Measurements from ENCODE around the gene PDE10A. TPM values are rescaled to one million over a fixed set of nuclear protein-coding genes. Genes with fewer than 3 reads are reported as not detected.

Gene PDE10A
- total RNA-seq, 2 experiments from 2014 or later: not detected

DNA sequence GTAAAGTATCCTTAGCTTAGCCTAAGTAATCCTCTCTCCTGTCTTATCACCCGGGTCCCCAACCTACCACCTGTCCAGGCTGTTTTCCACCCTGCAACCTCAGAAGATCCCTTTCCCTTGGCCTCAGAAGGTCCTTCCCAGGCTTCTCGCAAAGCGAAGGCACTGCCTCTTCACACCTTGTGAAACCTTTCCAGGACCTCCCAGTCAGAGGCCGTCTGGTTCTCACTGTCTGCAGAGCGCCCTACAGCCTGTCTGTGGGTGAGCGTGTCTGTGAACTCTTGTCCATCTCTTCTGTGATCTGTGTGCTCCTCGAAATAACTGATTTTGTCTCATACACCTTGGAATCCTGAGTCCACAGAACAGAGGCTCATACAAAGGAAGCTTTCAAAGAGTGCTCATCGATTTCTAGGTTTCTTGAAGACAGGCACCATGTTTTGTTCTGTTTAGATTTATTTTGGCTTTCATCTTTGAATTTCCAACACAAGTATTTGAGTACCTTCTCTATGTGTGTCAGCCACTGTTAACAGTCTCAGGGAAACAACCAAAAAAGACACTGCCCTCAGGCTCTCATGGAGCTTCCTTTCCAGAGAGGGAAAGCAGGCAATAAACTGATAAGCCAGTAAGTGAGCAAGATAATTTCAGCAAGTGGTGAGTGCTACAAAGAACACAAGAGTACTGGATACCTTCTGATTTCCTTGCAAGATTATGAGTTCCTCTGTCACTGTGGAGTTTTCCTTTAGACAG, 6.3 kb downstream of the PDE10A start:
- CTCF ChIA-PET: no interaction called here
- Mint-ChIP-seq H3K27ac (no peak overlapping the region), H3K4me3 (no peak overlapping the region), H3K36me3 (ENCODE audit: low read depth) (no peaks in the 10 kb centered on the region), H3K4me1 (peaks cover 1% of the 10 kb centered on the region), H3K9me3 (no peaks in the 10 kb centered on the region), H3K27me3 (peaks cover 24% of the 10 kb centered on the region)
- POLR2A ChIA-PET: no interaction called here
- no peak for DNase-seq

DNA sequence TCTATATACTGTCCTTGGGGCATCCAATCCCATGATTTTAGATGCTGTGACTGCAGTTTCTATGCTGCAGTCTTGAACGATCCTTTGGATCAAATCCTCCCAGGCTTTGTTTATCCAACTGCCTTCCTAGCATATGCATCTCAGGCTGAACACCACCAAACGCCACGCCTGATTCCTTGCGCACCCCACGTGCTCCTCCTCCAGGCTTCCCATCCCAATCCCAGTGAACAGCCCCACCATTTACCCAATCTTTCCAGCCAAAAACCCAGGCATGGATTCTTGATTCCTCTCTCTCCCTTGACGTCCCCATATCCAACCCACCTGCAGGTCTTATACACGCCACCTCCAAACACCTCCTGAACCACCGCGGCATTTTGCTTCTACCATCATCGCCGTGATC, 7.8 kb downstream of the PDE10A start:
- Mint-ChIP-seq H3K4me3 (no peak overlapping the region), H3K4me1 (peaks cover 1% of the 10 kb centered on the region), H3K9me3 (no peaks in the 10 kb centered on the region), H3K36me3 (ENCODE audit: low read depth) (no peaks in the 10 kb centered on the region), H3K27me3 (peaks cover 22% of the 10 kb centered on the region), H3K27ac (no peak overlapping the region)
- DNase-seq: no peak
- ChIA-PET CTCF (no interaction called here), POLR2A (no interaction called here)

DNA sequence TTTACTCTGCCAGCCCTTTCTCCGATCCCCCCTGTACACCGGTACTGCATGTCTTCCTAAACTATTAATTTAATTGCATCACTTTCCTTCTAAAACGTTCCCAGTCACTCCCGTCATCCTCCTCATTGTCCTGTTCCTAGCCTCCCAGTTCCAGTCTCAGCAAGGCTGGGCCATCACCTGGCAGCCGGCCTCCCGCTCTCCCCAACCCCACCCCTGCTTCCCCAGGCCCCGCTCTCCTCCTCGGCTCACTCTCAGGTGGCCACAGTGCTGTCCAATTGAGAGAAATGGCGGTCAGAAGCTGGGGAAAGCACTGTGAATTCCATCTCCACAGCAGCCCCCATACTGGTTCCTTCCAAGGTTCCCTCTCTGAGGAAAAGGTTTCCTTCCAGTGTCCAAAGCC, 8.9 kb downstream of the PDE10A start:
- Mint-ChIP-seq H3K27me3 (peaks cover 12% of the 10 kb centered on the region), H3K36me3 (ENCODE audit: low read depth) (no peaks in the 10 kb centered on the region), H3K9me3 (no peaks in the 10 kb centered on the region), H3K4me1 (no peaks in the 10 kb centered on the region), H3K4me3 (no peak overlapping the region), H3K27ac (no peak overlapping the region)
- ChIA-PET POLR2A (no interaction called here), CTCF (no interaction called here)
- DNase-seq: no peak

DNA sequence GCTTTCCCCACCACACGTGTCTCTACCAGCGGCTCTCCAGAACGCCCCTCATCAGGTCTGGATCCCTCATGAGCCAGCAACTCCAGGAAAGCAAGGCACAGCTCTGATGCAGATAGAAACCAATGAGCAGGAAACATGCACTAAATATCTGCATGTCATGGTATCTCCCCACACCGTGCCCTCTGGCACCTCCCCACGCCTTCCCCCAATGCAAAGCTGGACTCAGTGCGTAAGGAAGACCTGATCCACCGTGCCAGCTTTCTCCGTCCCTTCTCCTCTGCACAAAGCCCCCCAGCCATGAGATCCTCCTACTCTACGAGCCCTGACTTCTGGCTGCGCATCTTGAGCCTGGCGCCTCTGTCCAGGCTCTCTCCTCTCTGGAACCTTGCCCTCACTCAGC, 9.4 kb downstream of the PDE10A start:
- no peaks in the 10 kb centered on the region for H3K4me1 Mint-ChIP-seq
- peaks cover 8% of the 10 kb centered on the region for H3K27me3 Mint-ChIP-seq
- no peaks in the 10 kb centered on the region for H3K9me3 Mint-ChIP-seq
- H3K4me3 Mint-ChIP-seq: no peak overlapping the region
- DNase-seq: no peak
- ChIA-PET CTCF (no interaction called here), POLR2A (no interaction called here)
- no peaks in the 10 kb centered on the region for H3K36me3 Mint-ChIP-seq (ENCODE audit: low read depth)
- H3K27ac Mint-ChIP-seq: no peak overlapping the region

DNA sequence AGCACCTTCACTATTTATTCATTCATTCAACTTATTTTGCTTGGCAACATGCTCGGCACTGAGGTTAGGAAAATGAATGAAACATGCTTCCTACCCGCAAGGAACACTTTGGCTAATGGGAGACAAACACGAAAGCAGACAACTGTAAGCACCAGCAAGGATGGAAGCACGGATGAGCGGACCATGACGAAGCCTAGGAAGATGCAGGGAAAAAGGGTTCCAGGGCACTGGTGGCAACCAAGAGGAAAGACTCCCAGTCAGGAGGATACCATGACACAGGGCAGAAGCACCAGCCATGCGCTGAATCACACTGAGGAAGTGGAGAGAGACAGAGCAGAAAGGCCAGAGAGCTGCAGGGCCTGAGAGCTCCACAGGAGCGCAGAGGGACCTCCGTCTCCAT, 9.8 kb downstream of the PDE10A start:
- H3K4me3 Mint-ChIP-seq: no peak overlapping the region
- no peaks in the 10 kb centered on the region for H3K4me1 Mint-ChIP-seq
- POLR2A ChIA-PET: no interaction called here
- H3K9me3 Mint-ChIP-seq: no peaks in the 10 kb centered on the region
- no peak overlapping the region for H3K27ac Mint-ChIP-seq
- CTCF ChIA-PET: no interaction called here
- DNase-seq: no peak
- H3K27me3 Mint-ChIP-seq: peaks cover 6% of the 10 kb centered on the region
- no peaks in the 10 kb centered on the region for H3K36me3 Mint-ChIP-seq (ENCODE audit: low read depth)

DNA sequence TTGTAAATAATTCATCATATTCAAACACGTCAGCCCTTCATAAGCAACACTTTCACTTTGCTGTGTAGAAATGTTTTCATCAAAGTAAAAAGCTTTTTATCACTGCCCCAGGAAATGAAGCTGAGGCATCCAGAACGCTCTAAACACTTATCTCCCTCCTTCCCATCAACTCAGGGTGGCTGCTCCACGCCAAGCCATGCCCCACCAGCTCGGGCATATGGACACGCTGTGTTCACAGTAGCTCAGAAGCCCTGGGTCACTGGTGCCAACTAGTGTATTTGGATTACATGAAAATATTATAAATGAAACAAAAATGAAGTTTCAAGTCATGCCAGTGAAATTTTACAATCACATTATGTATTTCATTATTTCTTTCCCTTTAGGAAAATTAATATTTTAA, 10.3 kb downstream of the PDE10A start:
- no peak overlapping the region for H3K4me3 Mint-ChIP-seq
- no peaks in the 10 kb centered on the region for H3K4me1 Mint-ChIP-seq
- CTCF ChIA-PET: no interaction called here

DNA sequence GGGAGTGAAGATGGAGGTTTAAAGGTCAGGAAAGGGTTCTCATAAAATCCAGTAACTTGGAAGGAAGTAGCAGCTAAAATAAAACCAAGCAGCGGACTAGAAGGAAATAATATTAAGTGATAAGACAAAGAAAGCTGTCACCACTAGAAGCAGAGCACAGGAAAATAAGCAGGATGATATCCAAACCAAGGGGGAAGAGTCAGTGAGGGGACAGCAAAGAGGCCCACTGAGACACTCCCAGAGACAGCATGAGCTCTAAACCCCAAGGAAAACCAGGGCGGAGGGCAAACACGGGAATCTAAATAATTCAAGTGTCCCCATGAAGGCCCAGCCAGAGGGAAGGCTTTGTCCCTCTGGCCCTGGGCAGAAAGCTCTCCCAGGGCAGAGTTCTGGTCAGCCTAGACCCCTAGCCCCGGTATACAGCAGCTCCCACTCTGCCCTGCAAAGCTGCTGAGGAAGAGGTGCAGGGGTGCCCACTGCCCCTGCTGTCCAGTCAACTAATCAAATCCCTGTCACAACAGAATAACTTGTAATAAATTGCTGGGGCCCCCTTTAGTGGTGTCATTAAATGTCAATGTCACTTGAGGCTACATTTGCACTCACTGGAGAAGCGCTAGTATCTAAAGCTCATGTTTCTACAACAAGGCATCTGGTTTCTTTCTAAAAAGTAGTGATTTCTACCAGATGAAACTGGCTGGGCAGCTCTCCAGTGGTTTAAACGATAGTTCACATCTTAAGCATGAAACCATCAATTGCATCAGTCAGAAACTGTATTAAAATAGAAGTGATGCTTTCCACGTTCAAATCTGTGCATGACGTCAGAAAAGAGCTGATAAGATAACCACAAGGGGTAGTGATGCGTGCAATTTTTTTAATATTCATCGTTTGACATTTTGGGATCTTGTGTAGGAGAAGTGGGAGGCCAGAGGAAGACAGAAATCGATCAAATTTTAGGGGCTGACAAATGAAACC, 13.6 kb downstream of the PDE10A start:
- Mint-ChIP-seq H3K27ac (no peak overlapping the region), H3K4me1 (no peaks in the 10 kb centered on the region), H3K4me3 (no peak overlapping the region), H3K9me3 (no peaks in the 10 kb centered on the region), H3K36me3 (ENCODE audit: low read depth) (no peaks in the 10 kb centered on the region), H3K27me3 (no peaks in the 10 kb centered on the region)
- CTCF ChIA-PET: no interaction called here
- POLR2A ChIA-PET: no interaction called here
- no peak for DNase-seq

More for the DNA sequence above, 10.3 kb downstream of the PDE10A start:
- H3K9me3 Mint-ChIP-seq: no peaks in the 10 kb centered on the region
- peaks cover 2% of the 10 kb centered on the region for H3K27me3 Mint-ChIP-seq
- no peaks in the 10 kb centered on the region for H3K36me3 Mint-ChIP-seq (ENCODE audit: low read depth)
- POLR2A ChIA-PET: no interaction called here
- no peak overlapping the region for H3K27ac Mint-ChIP-seq
- no peak for DNase-seq

DNA sequence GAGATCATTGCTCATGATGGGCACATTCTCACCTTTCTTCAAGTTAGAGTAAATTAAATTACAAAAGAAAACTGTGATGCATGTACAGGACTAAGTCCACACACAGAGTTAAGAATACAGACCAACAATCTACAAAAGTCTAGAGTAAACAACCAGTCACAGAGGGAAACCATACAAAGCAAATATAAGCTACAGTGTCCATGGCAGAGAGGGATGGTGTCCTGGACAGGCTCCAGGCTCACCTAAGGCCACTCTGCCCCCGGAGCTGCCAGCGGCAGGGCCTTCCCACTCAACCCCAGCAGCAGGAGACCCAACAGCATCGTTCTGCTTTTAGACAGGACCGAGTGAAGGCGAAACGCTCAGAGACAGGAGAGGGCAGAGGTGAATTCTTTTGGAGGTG, 16.0 kb downstream of the PDE10A start:
- DNase-seq: no peak
- Mint-ChIP-seq H3K27me3 (no peaks in the 10 kb centered on the region), H3K9me3 (no peaks in the 10 kb centered on the region), H3K4me3 (no peak overlapping the region), H3K4me1 (no peaks in the 10 kb centered on the region), H3K27ac (no peak overlapping the region), H3K36me3 (ENCODE audit: low read depth) (no peaks in the 10 kb centered on the region)
- POLR2A ChIA-PET: no interaction called here
- CTCF ChIA-PET: no interaction called here

DNA sequence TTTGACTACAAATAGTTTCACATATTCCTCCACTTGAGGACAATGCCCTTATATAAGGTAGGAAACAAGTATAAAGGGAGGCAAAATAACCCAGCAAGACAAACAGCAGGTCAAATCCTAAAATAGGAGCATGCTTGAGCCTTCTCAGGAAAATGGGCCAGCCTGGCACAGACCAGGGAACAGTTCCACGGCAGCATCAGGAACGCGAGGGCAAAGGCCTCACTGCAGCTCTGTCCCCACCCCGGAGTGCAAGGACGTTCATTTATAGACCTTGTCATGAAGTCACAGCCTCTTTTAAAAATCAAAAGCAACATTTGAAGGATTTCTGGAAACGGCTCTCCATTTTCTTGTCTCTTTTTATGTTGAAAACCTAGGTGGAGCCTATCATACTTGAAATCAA, 17.1 kb downstream of the PDE10A start:
- no peak overlapping the region for H3K27ac Mint-ChIP-seq
- no peaks in the 10 kb centered on the region for H3K4me1 Mint-ChIP-seq
- ChIA-PET CTCF (no interaction called here), POLR2A (no interaction called here)
- H3K27me3 Mint-ChIP-seq: no peaks in the 10 kb centered on the region
- H3K4me3 Mint-ChIP-seq: no peak overlapping the region
- no peak for DNase-seq
- H3K36me3 Mint-ChIP-seq (ENCODE audit: low read depth): no peaks in the 10 kb centered on the region
- no peaks in the 10 kb centered on the region for H3K9me3 Mint-ChIP-seq

DNA sequence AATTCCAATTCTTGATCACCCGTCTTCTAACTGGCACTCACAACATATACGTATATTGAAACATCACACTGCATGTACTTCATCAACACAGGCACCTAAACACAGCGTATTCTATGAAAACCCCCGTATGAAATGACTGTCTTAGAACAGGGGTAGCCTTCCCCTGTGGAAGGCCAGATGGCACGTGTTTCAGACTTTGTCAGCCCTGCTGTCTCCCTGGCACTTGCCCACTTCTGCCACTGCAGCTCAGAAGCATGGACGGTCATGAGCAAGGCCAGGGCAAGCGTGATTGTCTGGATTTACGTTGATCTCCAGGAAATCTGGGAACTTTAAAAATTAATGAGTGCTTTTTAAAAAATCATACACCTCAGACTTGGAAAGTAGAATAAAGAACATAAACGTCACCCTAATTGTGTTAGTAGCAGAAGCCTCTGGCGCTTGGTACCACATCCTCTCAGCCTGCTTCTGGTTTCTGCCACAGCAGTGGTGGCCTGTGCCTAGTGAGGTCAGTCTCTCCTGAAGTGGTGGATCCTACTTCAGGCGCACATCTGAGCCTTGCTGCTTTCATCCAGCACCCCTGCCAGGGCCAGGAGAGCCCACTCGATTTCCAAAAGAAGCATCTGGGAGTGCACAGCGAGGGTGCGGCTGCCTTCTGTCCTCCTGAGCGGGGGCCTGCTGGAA, 18.3 kb downstream of the PDE10A start:
- no peak overlapping the region for H3K27ac Mint-ChIP-seq
- no peak for DNase-seq
- H3K9me3 Mint-ChIP-seq: no peaks in the 10 kb centered on the region
- H3K27me3 Mint-ChIP-seq: no peaks in the 10 kb centered on the region
- no peak overlapping the region for H3K4me3 Mint-ChIP-seq
- POLR2A ChIA-PET: no interaction called here
- H3K36me3 Mint-ChIP-seq (ENCODE audit: low read depth): no peaks in the 10 kb centered on the region
- H3K4me1 Mint-ChIP-seq: no peaks in the 10 kb centered on the region
- CTCF ChIA-PET: no interaction called here

DNA sequence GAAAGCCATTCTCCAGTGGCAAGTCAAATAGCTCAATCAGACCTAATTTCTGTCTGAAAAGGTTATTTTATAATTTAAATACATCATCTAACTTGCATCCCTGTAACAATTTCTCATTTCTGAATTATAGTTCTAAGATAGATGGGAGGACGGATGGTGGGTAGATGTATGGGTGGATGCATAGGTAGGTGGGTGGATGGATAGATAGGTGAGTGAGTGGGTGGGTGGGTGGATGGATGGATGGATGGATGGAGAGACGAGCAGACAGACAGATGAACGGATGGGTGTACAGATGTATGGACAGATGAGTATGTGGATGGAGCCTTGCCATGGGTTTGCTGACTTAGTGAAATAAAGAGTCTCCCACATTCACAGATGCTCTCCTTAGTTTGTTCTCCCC, 20.0 kb downstream of the PDE10A start:
- H3K27me3 Mint-ChIP-seq: no peaks in the 10 kb centered on the region
- no peak for DNase-seq
- H3K4me1 Mint-ChIP-seq: no peaks in the 10 kb centered on the region
- POLR2A ChIA-PET: no interaction called here
- no peaks in the 10 kb centered on the region for H3K9me3 Mint-ChIP-seq
- H3K4me3 Mint-ChIP-seq: no peak overlapping the region
- CTCF ChIA-PET: interaction anchor here (0.8 kb wide), 1 partner anchor 1219 kb away, joined by 3 read pairs; no protein-coding TSS in a partner anchor
- no peaks in the 10 kb centered on the region for H3K36me3 Mint-ChIP-seq (ENCODE audit: low read depth)
- no peak overlapping the region for H3K27ac Mint-ChIP-seq

DNA sequence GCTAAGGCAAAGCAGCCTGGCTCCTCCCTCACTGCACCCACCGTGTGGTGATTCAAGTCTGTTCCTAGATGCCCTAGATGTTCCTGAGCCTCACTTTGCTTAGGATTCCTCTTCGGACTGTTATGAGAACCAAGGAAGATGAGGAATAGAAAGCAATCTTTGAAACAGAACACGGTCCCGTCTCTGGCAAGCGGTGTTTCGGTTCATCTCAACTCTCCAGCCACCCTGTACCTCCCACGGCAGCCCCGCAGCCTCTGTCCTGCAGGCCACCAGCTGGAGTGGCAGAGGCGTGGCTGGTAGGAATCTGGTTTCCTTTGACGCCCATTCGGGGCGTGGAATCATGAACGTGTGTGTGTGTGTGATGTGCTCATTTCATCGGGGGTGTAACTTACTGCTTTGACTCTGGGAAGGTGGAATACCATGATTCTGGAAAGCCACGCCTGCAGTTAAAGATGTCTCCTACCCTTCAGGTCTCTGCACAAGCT, 21.3 kb downstream of the PDE10A start:
- H3K4me1 Mint-ChIP-seq: no peaks in the 10 kb centered on the region
- H3K27me3 Mint-ChIP-seq: no peaks in the 10 kb centered on the region
- H3K9me3 Mint-ChIP-seq: no peaks in the 10 kb centered on the region
- no peak for DNase-seq
- ChIA-PET POLR2A (no interaction called here), CTCF (no interaction called here)
- no peak overlapping the region for H3K27ac Mint-ChIP-seq
- no peaks in the 10 kb centered on the region for H3K36me3 Mint-ChIP-seq (ENCODE audit: low read depth)
- no peak overlapping the region for H3K4me3 Mint-ChIP-seq

DNA sequence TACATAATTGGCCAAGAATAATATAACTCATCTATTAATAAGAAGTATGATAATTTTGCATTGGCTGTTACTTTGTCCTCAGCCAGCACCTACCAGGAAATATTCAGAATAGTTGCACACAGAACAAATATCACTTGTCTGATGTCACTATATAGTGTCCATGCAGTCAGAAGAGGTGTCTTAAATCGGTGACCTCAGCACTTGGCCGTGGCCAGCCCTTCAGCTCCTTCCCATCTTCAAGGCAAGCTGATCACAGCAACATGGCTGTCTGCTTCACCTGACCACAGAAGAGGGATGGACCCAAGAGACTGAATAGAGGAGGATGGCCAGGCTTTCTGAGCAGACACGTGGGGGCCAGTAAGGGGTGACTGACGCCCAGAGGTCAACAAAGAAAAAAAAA, 22.2 kb downstream of the PDE10A start:
- Mint-ChIP-seq H3K27ac (no peak overlapping the region), H3K27me3 (no peaks in the 10 kb centered on the region), H3K36me3 (ENCODE audit: low read depth) (no peaks in the 10 kb centered on the region), H3K4me3 (no peak overlapping the region), H3K9me3 (no peaks in the 10 kb centered on the region), H3K4me1 (no peaks in the 10 kb centered on the region)
- ChIA-PET POLR2A (no interaction called here), CTCF (no interaction called here)
- no peak for DNase-seq
